Hematopoietic multipotent progenitor cell treated with erythropoietin and hydrocortisone succinate and interleukin-3 and kit ligand, for 4 days (in vitro differentiated cells): ENCODE measurements around the gene PCED1A.

Experiments
- DNase-seq: peaks from one replicate; pipeline ENCODE4 v3.0.0-alpha.2; 2015

The PCED1A gene

GRCh38 chr20:2800521-2801285 is 39.8 kb downstream of the PCED1A start, which contains the start of gene CPXM1:
Gene CPXM1 (minus strand): TSS chr20:2800627. CDS start chr20:2800572, 55 bp downstream.
- peak; percentile 96 for DNase-seq

DNA sequence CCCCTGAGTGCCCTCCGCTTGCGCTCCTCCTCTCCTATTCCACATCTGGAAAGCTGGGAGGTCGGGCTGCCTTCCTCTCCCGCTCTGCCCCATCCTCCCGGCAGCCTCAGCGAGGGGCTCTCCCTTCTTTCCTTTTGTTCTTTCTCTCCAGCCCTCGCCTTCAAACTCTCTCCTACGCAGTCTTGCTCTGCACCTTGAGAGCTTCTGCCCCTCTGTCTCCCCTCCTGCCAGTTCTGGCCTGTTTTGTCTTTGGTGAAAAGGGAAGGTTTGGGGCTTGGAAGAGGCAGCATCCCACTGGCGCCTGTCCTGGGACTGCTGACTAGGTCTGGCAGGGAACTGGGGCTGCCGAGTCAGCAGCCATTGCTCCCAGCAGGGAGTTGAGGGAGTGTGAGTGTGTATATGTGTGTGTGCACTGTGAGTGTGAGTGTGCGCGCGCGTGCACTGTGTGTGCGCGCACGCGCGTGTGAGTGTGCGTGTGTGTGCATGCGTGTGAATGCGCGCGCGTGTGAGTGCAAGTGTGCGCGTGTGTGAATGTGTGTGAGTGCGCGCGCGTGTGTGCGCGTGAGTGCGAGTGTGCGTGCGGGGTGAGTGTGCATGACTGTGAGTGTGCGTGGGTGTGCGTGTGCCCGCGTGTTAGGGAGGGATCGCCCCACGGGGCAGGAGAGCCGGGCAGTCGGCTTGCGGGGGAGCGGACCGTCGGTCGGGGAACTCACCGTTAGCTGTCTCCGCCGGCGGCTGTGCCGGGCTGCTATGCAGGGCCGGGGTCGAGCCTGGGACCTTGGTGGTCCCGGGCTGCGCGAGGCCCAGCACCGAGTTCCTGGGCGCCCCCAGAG is 40.6 kb downstream of the PCED1A start:
- peak; percentile 55 for DNase-seq

- DNase-seq, result peak; percentile 46
These were observed 41.2 kb downstream of the PCED1A start for GRCh38 chr20:2799271-2799670.

GRCh38 chr20:2798814-2799213 is 41.6 kb downstream of the PCED1A start:
- peak; percentile 57 for DNase-seq

DNA sequence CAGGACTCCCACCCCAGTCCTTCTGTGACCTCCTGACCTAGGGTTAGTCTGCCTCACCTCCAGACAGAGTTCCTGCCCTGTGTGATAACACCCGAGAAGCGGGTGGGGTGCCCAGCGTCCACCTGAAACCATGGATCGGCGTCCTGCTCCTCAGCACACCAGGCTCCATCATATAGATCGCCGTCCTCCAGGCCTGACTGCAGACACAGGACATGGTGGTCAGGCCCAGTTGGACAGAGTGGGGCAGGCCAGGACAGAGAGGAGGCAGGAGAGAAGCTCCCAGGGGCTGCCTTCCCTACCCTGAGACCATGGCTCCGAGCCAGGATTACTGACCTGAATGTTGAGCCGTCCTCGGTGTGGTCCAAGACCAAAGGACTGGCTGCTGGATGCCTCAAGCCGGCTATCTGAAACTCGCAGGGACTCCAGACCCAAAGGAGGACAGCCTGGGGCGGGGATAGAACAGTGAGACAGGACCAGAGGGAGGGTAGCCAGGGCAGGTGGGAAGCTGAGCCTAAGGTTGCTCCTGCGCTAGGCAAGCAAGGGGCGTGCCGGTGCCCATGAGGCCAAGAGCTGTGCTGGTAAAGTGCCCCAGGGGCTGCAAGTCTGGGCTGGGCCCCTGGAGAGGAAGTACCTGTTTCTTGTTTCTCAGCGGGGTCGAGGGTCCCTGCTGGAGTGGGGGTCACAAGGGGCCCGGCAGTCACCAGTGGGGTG is 42.2 kb downstream of the PCED1A start:
- no peak for DNase-seq

DNA sequence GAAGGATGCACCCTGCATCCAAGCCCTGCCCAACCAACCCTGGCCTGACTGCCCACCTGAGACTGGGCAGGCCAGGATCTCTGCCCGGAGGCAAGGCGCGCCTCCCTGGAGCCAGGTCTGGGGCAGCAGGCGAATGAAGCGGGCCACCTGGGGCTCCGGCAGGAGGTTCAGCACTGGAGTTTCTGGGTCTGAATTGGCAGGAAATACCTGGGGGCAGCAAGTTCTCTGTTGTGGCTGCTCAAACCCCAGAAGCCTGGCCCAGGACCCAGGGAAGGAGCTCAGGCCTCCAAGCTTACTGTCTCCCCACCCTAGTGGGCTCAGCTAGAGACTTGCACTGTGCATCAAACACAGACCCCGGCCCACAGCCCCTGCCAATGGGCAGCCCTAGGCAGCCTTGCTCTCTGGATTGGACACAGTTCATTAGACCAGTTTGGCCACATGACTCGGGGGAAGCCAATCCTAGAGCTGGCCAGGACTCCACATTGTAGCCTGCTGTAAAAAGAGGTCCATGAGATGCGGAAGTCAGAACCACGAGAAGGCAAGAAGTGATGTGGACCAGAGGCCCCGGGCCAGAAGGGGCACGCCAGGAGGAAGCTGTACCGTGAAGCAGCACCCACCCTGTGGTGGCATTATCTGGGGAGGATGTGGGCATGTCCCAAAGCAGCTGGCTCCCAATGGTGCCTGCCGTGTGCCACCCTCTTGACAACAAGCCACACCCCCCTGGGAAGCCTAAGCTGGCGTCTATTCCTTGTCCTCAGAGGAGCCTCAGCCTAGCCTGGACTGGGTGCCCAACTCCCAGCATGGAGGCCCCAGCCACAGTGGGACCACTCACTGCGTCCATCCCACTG is 43.1 kb downstream of the PCED1A start:
- peak; percentile 37 for DNase-seq

DNA sequence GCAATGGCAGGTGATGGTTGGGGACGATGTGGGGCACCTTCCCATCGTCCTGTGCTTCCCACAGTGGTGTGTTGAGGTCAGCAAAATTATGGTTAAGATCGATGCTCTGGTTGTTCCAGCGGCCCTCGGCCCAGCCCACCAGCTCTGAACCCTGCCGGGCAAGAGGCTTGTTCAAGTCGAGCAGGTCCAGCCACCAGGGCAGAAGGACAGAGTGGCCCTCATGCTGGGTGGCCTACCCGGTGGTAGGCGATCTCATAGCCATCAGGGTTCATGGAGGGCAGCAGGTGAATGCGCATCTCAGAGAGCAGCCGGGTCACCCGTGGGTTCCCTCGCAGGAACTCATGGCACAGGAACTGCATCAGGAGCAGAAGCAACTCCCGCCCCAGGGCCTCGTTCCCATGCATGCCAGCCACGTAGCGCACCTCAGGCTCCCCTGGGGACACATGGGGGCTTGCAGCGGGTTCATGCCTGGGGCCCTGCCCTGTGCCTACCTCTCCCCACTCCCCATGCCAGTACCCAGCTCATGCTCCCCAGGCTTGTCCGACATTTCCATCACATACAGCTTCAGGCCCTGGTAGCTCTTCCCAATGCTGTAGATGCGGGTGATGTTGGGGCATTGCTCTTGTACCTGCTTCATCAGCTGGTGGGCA is 44.3 kb downstream of the PCED1A start:
- DNase-seq, result no peak

GRCh38 chr20:2795451-2795850 is 45.0 kb downstream of the PCED1A start:
- peak; percentile 77 for DNase-seq

GRCh38 chr20:2794866-2795447 is 45.5 kb downstream of the PCED1A start:
- no peak for DNase-seq

DNA sequence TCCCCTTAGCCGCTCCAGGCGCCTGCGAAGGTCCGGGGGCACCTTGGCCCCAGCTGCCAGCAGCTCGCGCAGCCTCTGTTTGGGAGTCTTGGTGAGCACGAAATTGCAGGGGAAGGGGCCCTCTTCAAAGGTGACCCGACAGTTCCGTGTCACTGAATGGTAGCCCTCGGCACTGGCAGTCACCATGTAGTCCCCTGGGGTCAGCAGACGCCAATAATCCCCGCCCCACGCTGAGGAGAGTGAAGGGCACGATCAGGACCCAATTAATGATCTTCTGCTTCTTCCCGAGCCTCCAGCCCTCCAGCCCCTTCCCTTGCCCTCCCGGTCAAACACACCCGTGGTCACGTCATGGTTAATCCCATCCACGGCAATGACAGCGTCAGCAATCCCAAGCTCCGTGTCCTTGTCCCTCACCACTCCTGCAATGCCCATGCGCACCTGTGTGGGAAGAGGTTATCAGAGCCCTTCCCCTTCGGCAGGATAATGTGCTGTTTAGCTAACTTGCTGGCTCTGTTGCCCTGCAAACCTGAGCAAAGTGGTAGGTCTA is 46.2 kb downstream of the PCED1A start:
- DNase-seq, result no peak

- DNase-seq, result no peak
These were observed 47.0 kb downstream of the PCED1A start for GRCh38 chr20:2793471-2793870.
